SK-N-SH treated with all-trans-retinoic acid at 6 μM for 48 hours (cell line): ENCODE measurements around the gene ITGA5.

Experiments used
- BACH2 ChIP-seq: fragments of 250-450 bp; sonication (Bioruptor Pico); IDR thresholded peaks from 2 replicates; pipeline ENCODE4 v1.9.0; 2021; ENCODE audit warnings: mild to moderate bottlenecking, borderline replicate concordance
- ESRRG ChIP-seq: fragments of 250-450 bp; sonication (Bioruptor Pico); IDR thresholded peaks from 2 replicates; pipeline ENCODE4 v1.6.1; 2021; ENCODE audit warnings: mild to moderate bottlenecking
- ISL1 ChIP-seq: fragments of 250-450 bp; sonication (Bioruptor Pico); IDR thresholded peaks from 2 replicates; pipeline ENCODE4 v2.1.2; 2022; ENCODE audit warnings: mild to moderate bottlenecking, moderate library complexity
- OSR1 ChIP-seq: fragments of 250-450 bp; sonication (Bioruptor Pico); IDR thresholded peaks from 2 replicates; pipeline ENCODE4 v1.8.0; 2022; ENCODE audit warnings: moderate library complexity, mild to moderate bottlenecking, inconsistent platforms
- TCF4 ChIP-seq: fragments of 250-450 bp; sonication (Bioruptor Pico); IDR thresholded peaks from 2 replicates; pipeline ENCODE4 v1.8.0; 2021; ENCODE audit warnings: mild to moderate bottlenecking, moderate library complexity, borderline replicate concordance
- ZC3H10 ChIP-seq: fragments of 250-450 bp; sonication (Bioruptor Pico); IDR thresholded peaks from 2 replicates; pipeline ENCODE4 v1.5.1; 2021; ENCODE audit warnings: mild to moderate bottlenecking, moderate library complexity
- ZFP3 ChIP-seq: fragments of 250-450 bp; sonication (Bioruptor Pico); IDR thresholded peaks from 2 replicates; pipeline ENCODE4 v1.5.0; 2020; ENCODE audit warnings: mild to moderate bottlenecking, moderate library complexity
- ZNF70 ChIP-seq: fragments of 450-650 bp; formaldehyde crosslinking; IDR thresholded peaks from 2 replicates; pipeline ENCODE4 v1.5.0; 2020; ENCODE audit warnings: mild to moderate bottlenecking, moderate library complexity
- TF ChIP-seq, protein P1 (sequence below): fragments of 250-450 bp; sonication (Bioruptor Pico); IDR thresholded peaks from 2 replicates; pipeline ENCODE4 v1.5.1; 2020; ENCODE audit warnings: low read depth, mild to moderate bottlenecking, moderate library complexity
- TF ChIP-seq, protein P2 (sequence below): fragments of 250-450 bp; sonication (Bioruptor Pico); IDR thresholded peaks from 2 replicates; pipeline ENCODE4 v1.8.0; 2021; ENCODE audit warnings: low read depth, mild to moderate bottlenecking, moderate library complexity, borderline replicate concordance
- TF ChIP-seq, protein P3 (sequence below): fragments of 250-450 bp; sonication (Bioruptor Pico); IDR thresholded peaks from 2 replicates; pipeline ENCODE4 v1.8.0; 2020; ENCODE audit warnings: mild to moderate bottlenecking, moderate library complexity, borderline replicate concordance

GRCh38 chr12:54411391-54412241 lies 7.5 kb downstream of the ITGA5 start:
- no peak for TF ChIP-seq ZNF70 (CRISPR knock-in tag)
- TF ChIP-seq ZFP3 (CRISPR knock-in tag): no peak
- TF ChIP-seq ISL1: no peak
- no peak for TF ChIP-seq ZC3H10 (CRISPR knock-in tag)
- no peak for TF ChIP-seq TCF4 (CRISPR knock-in tag)
- TF ChIP-seq OSR1 (CRISPR knock-in tag): no peak
- TF ChIP-seq, protein P1, sequence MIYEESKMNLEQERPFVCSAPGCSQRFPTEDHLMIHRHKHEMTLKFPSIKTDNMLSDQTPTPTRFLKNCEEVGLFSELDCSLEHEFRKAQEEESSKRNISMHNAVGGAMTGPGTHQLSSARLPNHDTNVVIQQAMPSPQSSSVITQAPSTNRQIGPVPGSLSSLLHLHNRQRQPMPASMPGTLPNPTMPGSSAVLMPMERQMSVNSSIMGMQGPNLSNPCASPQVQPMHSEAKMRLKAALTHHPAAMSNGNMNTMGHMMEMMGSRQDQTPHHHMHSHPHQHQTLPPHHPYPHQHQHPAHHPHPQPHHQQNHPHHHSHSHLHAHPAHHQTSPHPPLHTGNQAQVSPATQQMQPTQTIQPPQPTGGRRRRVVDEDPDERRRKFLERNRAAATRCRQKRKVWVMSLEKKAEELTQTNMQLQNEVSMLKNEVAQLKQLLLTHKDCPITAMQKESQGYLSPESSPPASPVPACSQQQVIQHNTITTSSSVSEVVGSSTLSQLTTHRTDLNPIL (CRISPR knock-in tag): no peak
- no peak for TF ChIP-seq BACH2
- TF ChIP-seq, protein P2, sequence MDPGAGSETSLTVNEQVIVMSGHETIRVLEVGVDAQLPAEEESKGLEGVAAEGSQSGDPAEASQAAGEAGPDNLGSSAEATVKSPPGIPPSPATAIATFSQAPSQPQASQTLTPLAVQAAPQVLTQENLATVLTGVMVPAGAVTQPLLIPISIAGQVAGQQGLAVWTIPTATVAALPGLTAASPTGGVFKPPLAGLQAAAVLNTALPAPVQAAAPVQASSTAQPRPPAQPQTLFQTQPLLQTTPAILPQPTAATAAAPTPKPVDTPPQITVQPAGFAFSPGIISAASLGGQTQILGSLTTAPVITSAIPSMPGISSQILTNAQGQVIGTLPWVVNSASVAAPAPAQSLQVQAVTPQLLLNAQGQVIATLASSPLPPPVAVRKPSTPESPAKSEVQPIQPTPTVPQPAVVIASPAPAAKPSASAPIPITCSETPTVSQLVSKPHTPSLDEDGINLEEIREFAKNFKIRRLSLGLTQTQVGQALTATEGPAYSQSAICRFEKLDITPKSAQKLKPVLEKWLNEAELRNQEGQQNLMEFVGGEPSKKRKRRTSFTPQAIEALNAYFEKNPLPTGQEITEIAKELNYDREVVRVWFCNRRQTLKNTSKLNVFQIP (CRISPR knock-in tag): no peak
- TF ChIP-seq ESRRG (CRISPR knock-in tag): no peak
- TF ChIP-seq, protein P3, sequence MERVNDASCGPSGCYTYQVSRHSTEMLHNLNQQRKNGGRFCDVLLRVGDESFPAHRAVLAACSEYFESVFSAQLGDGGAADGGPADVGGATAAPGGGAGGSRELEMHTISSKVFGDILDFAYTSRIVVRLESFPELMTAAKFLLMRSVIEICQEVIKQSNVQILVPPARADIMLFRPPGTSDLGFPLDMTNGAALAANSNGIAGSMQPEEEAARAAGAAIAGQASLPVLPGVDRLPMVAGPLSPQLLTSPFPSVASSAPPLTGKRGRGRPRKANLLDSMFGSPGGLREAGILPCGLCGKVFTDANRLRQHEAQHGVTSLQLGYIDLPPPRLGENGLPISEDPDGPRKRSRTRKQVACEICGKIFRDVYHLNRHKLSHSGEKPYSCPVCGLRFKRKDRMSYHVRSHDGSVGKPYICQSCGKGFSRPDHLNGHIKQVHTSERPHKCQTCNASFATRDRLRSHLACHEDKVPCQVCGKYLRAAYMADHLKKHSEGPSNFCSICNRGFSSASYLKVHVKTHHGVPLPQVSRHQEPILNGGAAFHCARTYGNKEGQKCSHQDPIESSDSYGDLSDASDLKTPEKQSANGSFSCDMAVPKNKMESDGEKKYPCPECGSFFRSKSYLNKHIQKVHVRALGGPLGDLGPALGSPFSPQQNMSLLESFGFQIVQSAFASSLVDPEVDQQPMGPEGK (CRISPR knock-in tag): no peak
